HG03469 (cell line): ENCODE data around the gene FLNB.
A peak's percentile ranks its signal among the peaks of the same experiment; 100 is the strongest.
"Not testable (repeated sequence)": the region's sequence is repeated elsewhere in the genome, so short reads cannot be mapped to it uniquely, and the experiment has no call there.

Experiments
- ATAC-seq: cut with Tn5 transposase; IDR thresholded peaks from one replicate; pipeline ENCODE4 v1.9.1; 2021; ENCODE audit warnings: mild to moderate bottlenecking, moderate library complexity, moderate number of reproducible peaks; ENCODE audit not compliant: unreplicated experiment

The FLNB gene

DNA sequence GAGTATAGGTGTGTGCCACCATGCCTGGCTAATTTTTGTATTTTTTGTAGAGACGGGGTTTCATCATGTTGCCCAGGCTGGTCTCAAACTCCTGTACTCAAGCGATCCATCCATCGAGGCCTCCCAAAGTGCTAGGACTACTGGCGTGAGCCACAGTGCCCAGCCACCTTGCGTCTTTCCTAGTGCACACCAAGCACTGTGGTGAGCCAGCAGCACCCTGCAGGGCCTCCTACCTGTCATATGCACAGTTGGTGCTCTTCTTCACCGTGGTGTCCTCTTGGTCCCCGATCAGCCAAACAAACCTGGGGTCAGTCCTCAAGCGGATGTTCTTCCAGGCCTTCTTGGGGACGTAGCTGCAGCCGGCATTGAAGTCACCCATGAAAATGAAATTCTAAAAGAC lies 189.4 kb downstream of the FLNB start:
- no peak for ATAC-seq

DNA sequence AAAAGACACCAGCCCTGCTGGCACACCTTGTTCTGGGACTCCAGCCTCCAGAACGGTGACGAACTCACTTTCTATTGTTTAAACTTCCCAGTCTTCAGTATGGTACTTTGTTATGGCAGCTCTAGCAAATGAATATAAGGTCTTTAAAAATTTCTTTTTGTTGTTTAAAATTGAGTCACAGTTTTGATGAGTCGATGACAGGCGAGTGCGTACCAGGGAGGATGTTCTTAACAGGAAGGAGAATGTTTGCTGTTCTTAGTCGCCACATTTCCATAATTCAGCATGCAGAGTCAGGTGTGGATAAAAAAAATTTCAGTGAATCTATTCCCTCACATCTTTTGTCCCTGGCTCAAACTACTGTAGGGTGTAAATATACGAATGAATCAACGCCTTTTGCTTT lies 190.1 kb downstream of the FLNB start:
- no peak for ATAC-seq

DNA sequence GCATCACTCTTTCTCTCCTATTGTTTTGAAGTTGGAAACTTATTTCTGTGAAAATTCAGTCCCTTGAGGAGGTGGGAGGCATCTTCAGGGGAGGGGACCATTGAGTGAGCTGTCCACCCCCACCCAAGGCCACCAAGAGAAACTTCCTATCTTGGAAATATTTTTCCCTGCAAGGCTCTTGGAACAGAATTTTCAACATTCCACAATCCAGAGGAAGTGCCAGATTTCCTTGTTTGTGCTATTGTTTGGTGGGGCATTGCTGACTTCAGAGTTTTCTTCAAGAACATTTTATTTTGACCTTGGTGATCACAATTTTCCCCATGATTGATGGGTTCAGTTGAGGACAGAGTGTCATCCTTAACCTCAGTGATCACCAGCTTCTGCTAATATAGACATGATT lies 190.6 kb downstream of the FLNB start:
- ATAC-seq: no peak

DNA sequence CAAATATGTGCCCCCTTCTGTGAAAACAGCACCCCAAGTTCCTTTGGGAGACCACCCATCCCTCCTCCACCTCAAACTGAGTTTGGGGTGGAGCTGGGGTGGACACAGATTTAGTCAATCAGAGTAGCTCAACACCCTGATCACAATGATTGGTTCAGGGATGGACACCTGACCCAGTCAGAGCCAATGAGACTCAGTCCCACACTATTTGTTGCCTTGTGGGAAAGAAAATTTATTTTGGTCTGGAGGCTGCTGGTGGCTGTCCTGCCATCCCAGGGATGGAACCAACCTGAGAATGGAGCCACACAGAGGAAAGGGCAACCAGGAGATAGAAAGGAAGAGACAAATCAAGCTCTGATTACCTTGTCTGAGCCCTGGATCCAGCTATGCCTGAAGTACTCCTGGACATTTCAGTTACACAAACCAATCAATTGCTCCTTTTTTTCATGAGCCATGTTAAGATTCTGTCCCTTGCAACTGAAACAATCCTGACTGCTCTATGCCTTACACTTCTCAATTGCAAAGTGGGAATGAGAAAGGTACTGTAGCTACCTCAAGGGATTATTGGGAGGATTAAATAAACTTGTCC lies 192.0 kb downstream of the FLNB start:
- no peak for ATAC-seq

DNA sequence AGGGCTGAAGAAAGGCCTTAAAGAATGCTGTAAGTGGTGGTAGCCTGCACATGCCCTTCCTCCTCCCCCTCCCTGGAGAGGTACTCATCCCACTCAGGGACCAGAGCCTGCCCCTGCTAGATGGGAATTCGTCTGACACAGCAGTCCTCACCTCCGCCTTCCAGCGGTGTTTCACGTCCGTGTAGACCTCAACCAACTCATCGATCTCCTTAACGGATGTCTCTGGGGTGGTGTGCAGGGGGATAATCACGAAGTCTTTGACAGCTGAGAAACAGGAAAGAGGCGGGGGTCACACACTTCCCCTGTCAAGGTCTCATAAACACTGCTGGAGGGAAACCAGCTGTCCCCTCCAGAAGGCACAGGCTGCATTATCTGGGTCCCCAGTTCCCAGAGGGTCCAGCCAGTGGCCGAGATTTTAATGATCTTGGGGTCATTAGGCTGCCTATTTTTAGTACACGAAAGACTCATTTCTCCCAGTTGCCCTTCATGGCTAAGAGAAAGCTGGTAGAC lies 192.7 kb downstream of the FLNB start:
- ATAC-seq: no peak

DNA sequence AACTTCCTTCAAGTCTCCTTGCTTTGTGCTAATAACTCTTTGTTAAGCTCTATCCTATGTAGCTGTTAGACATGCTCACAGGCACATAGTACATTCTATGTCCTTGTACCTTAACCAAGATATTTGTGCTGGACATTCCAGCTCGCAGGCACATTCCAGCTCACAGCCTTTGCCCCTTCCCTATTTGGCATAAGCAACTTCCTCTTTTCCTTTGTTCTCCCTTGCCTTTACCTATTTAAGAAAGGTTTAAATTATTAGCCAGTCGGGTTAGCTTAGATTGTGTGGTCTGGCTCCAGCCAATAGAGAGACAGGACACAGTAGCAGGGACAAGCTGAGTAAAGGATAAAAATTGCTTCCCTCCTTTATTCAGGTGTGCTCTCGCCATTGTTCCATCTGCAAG lies 193.2 kb downstream of the FLNB start:
- ATAC-seq: not testable (repeated sequence)

DNA sequence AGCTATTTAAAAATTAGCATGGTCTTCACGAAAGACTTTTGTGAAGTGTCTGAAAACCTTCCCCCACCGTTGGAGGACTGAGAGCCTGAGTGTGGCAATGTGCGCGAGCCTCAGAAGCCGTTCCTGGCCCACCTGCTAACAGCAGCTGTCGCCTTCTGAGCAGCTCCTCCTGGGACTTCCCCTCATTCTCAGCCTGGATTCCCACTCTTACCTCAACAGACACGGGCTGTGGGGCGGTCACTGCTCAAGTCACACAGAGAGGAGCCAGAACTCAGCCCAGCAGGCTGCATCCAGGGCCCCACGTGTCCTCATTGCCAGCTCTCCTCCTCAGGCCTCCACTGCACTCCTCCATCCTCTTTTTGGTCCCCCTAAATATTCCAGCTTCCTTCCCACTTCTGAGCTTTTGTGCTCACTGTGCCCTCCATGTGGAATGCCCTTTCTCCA lies 194.7 kb downstream of the FLNB start:
- peak; percentile 68 for ATAC-seq

DNA sequence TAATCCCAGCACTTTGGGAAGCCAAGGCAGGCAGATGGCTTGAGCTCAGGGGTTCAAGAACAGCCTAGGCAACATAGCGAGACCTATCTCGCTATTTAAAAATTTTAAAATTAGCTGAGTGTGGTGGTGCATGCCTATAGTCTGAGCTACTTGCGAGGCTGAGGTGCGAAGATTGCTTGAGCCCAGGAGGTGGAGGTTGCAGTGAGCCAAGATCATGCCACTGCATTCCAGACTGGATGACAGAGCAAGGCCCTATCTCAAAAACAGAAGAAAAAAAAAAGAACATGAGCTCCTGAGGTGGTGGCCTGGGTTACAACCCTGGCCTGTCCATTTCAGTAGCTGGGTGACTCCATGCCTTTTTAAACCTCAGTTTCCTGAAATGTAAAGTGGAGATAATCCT lies 195.3 kb downstream of the FLNB start:
- ATAC-seq: no peak

DNA sequence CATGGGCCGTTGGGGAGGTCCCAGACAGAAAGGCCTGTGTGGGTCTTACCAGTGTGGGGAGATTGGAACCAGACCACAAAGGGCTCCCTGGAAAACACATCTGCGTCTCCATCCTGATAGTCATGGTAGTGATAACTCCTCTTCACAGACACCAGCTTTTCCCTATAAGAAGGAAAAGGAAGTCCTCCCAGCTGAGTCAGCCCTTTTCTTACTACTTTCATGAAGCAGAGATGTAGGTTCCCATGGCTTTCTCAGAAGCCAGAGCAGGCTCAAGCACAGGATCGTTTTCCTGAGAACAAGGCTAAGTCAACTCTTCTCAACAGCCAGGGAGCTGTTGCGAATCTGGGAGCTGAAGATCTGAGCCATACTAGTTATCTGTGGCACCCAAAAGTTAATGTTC lies 196.5 kb downstream of the FLNB start:
- ATAC-seq: no peak

DNA sequence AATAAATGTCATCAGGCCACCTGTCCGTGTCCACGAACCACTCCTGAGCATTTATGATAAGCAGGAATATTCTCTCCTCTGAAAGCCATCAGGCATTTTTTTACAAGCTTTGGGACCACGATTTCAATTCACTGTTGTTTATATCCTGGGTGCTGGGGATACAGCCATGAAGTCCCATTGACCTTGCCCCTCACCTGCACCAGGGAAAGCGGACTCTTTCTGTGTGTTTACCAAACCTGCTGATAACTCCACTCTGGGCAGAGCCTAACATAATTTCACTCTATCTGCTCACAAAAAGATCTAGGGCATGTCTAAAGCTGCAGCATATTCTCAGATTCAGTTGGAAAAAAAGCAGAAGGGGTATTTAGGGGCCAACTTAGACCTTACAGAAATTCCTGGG lies 197.8 kb downstream of the FLNB start:
- no peak for ATAC-seq

DNA sequence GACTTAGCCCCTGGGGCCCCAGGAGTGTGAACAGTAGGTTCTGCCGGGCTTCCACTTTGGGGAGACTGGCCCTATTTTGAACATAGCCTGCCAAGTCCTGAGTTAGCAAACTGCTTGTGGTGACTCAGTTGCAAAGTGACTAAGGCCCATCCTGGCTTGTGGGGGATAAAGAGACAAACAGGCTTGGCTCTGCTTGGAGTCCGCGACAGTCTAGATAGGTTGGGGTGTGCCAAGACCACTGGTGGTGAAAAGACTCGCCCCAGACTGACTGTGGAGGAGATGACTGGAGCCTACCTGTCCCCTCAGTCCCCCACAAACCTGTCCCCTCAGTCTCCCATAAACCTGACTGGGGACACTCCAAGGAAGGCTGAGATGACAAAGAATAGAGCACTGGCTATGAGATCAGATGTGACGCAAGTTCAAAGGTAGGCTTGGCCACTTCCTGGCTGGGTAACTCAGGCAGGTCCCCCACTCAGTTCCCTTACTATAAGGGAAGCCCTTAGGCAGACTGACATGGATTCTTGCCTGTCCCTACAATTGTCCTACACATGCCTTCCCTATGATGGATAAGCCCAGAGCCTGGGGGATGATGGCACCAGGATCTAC lies 198.3 kb downstream of the FLNB start:
- no peak for ATAC-seq

DNA sequence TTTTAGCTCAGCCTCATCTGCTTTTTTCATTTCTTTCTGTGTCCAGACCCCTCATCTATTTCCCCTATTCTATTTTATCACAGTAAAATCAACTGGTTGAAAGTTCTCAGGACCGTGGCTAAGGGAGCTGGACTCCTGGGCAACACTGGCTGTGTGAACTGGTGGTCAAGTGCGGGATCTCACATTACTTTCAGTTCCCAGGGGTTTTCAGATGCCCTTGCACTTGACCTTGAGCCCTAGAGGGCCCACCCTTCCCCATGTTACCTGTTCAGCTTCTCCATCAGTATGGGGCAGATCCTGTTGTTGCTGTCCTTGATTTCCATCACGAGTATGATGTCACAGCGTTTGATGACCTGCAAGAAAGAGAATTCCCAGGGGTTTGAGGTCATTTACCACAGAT lies 199.7 kb downstream of the FLNB start:
- no peak for ATAC-seq

DNA sequence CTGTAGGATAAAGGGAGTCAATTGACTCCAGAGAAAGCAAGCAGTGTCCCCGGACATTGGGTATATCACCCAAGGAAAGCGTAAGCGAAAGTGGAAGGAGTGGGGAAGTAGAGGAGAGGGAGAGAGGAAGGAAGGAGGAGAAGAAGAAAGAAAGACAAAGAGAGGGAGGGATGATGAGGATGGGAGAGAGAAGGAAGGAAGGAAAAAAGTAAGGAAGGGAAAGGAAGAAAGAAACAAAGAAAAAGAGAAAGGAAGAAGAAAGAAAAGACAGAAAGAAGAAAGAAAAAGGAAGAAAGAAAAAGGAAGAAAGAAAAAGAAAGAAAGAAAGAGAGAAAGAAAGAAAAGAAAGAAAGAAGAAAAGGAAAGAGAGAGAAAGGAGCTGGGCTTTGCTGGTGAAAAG lies 201.7 kb downstream of the FLNB start:
- no peak for ATAC-seq

DNA sequence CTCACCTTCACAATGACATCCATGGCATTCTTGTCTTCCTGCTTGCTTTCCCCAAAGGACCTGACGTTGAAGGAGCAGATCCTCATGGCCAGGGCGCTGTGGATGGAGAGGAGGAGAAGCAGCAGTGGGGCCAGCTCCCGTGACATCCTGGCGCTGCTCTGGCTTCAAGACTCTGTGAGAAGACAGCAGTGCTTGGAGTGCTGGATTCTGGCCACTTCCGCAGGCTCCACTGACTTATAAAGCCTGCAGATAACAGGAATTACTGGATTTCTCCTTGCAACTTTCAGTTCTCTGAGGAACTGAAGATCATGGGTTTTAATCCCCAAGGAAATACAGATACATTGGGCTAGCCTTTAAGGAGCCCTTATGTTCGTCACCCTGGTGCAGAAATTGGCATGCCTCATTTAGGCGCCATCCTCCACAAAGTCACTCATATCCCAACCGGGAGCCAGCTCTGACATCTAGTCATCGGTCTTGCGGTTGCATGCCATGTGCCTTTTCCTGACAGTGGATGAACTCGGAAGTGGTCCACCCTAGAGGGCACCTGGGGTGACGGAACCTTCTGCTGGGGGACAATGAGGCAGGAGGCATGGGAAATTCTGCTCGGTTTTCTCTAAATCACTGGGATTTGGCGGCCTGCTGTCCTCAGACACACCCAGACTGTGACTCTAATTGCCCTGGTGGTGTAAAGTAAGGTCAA lies 202.7 kb downstream of the FLNB start, which contains the start of gene DNASE1L3:
DNASE1L3 (minus strand) TSS at position 212 of the 700 bp plus-strand sequence; CDS start at position 146, 66 bp downstream.
- ATAC-seq: no peak

DNA sequence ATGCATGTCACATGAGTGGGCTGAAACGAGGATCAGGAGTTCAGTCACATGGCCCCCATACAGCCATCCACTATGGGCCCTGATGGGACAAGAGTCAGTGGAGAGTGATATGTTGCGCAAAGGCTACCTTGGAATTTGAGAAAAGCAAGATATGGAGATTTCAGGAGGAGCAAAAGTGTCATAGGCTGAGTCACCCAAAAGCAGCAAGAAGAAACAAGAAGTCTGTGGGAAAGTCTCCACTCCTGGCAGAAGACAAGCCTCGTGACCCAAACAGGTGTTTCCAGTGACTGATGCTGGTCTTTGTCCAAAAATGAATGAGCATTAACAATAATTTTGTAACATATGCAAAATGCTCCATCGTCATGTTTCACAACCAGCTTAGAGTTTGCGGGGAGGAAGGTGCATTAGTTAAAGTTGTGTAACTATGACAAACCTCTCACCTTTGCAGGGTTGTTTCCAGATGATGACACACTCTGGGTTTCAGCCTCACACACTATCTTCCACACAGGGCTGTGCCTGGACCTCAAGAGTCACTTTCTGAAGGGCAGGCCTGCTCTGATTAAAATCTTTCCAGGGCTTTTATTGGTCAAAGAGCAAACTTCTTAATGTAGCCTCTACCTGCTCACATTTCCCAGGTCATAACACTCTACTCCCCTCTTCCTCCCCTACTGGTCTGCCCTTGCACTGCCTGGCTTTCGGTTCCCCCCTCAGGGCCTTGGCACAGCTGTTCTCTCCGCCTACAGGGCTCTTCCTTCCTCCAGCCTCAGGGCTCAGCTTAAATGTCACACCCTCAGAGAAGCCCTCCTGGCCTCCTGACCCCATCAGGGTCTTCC lies 206.5 kb downstream of the FLNB start:
- peak; percentile 64 for ATAC-seq

DNA sequence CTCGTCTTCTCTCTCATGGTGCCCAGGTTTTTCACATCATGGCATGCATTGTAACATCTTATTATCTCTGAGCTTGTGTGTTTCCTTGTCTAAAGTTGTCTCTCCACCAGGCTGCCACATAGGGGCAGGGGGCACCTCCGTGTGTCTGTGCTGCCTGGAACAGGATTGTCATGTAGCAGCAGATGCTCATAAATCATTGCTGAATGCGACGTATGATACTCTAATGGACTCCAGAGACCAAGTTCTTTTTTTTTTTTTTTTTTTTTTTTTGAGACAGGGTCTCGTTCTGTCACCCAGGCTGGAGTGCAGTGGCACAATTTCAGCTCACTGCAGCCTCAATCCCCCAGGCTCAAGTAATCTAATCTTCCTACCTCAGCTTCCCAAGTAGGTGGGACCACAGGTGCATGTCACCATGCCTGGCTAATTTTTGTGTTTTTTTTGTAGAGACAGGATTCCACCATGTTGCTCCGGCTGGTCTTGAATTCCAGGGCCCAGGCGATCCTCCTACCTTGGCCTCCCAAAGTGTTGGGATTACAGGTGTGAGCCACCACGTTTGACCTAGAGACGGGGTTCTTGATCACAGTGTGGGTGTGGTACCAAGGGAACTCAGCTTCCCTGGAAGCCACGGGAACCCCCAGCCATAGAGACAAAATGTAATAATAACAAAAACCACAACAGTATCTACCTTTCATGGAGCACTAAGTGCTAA lies 207.2 kb downstream of the FLNB start:
- ATAC-seq: no peak

DNA sequence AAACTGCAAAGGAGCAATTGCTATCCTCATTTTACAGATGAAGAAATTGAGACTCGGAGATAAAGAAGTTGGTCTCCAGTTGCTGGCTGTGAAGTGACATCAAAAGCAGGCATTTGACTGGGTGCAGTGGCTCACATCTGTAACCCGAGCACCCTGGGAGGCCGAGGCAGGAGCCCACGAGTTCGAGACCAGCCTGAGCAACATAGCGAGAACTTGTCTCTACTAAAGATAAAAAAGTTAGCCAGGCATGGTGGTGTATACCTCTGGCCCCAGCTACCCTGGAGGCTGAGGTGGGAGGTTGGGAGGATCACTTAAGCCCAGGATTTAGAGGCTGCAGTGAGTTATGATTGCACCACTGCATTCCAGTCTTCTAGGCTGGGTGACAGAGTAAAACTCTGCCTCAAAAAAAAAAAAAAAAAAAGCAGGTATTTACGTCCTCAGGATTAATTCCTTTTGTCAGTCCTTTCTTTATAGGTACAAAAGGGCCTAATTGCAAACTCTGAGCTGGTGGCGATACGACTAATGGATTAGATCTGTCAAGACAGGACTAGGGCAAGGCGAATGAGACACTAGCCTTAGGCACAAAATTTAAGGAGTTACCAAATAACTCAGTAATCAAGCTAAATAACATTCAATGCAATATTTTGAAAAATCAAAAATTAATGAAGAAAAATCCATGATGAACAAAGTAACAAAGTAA lies 208.4 kb downstream of the FLNB start:
- ATAC-seq: no peak

DNA sequence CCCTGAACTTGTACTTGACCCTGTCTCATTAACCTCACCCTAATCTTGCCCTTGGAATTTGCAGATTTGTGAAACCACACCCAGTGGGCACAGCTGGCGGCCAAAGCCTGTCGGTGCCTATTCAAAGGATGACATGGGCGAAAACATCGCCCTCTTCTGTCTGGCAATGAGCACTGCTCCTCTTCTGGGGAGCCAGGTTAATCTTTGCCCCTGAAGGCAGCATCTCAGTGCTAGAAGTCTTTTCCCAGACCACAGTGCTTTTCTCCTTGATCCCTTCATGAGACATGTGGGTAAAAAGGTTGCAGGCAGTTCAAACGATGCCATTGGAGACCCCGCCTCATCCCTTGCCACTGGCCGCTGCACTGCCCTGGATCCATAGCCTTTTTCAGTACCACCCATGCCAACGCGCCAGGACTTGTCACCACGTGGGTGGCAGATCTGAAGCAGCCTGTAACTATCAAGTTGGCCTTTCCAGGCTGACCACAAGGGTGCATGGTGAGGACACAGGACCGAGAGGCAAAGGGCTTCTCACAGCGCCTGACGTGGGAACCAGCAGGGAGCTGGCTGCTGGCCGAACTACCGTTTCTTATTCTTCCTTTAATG lies 209.1 kb downstream of the FLNB start:
- no peak for ATAC-seq

DNA sequence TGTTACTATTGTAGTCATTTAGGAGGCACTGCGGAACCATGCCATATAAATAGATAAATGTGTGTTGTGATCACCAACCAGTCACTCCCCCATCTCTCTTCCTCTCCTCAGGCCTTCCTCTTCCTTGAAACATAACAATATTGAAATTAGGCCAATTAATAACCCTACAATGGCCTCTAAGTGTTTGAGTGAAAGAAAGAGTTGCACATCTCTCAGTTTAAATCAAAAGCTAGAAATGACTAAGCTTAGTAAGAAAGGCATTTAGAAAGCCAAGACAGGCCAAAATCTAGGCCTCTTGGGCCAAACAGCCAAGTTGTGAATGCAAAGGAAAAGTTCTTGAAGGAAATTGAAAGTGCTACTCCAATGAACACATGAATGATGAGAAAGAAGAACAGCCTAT lies 210.7 kb downstream of the FLNB start:
- no peak for ATAC-seq
